ENCODE results near the gene ANO7.

Gene ANO7

GRCh38 chr2:241256168-241256545, 67.7 kb downstream of the ANO7 start:
- TF ChIP-seq CTCF (conservative IDR thresholded peaks at IDR 0.05): no peak
- H3K27ac ChIP-seq: no peak overlapping the region

- peak; percentile 25 for TF ChIP-seq CTCF (conservative IDR thresholded peaks at IDR 0.05)
- no peak overlapping the region for H3K27ac ChIP-seq
Observed at GRCh38 chr2:241257419-241258032, 69.0 kb downstream of the ANO7 start.

GRCh38 chr2:241258505-241259280, 70.2 kb downstream of the ANO7 start:
- no peak for TF ChIP-seq CTCF (conservative IDR thresholded peaks at IDR 0.05)

GRCh38 chr2:241260911-241261310, 72.4 kb downstream of the ANO7 start:
- H3K27ac ChIP-seq: no peak overlapping the region
- no peak for TF ChIP-seq CTCF (conservative IDR thresholded peaks at IDR 0.05)

More at GRCh38 chr2:241258505-241259280, 70.2 kb downstream of the ANO7 start:
- no peak overlapping the region for H3K27ac ChIP-seq

- no peak overlapping the region for H3K27ac ChIP-seq
- TF ChIP-seq CTCF (conservative IDR thresholded peaks at IDR 0.05): no peak
Observed at GRCh38 chr2:241261628-241262027, 73.2 kb downstream of the ANO7 start.

GRCh38 chr2:241263061-241263460, 74.6 kb downstream of the ANO7 start:
- no peak for TF ChIP-seq CTCF (conservative IDR thresholded peaks at IDR 0.05)
- H3K27ac ChIP-seq: no peak overlapping the region

GRCh38 chr2:241265506-241265905, 77.0 kb downstream of the ANO7 start:
- no peak overlapping the region for H3K27ac ChIP-seq
- no peak for TF ChIP-seq CTCF (conservative IDR thresholded peaks at IDR 0.05)
